Fibroblast of gingiva (primary cell): ENCODE measurements around the gene PILRB.
"Not testable (repeated sequence)": the region's sequence is repeated elsewhere in the genome, so short reads cannot be mapped to it uniquely, and the experiment has no call there.

Experiments
- DNase-seq: peaks from one replicate; pipeline ENCODE4 v3.0.0-alpha.2; 2011; ENCODE audit warnings: low read depth

Gene PILRB

GRCh38 chr7:100356416-100357068 is 1.4 kb upstream of the PILRB start:
- no peak for DNase-seq

DNA sequence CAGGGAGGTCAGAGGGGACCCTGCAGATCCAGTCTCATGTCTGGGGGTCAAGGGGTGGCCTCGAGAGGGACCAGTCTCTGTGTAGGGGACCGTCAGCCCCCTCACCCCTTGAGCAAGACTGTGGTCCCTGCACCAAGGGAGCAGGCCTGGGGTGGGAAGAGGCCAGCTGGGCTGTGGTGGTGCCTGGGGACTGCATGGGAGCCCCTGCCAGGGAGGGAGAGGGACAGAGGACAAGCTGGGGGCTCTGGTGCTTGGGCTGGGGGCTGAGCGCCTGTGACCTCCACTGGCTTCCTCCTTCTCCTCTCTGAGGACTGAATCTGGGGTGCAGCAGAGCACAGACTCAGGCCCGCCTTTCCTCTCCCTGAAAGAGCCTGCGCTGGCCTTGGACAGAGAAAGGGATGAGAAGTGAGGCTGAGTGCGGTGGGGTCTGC is 771 bp upstream of the PILRB start:
- DNase-seq: no peak

DNA sequence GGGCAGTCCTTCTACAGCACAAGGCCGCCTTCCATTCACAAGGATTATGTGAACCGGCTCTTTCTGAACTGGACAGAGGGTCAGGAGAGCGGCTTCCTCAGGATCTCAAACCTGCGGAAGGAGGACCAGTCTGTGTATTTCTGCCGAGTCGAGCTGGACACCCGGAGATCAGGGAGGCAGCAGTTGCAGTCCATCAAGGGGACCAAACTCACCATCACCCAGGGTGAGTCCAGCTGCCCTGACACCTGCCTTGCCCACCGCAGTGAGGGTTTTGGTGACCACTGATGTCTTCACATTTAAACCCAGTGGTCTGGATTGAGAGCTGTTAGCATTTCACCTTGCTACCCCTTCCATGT is 918 bp downstream of the PILRB start:
- DNase-seq: no peak

GRCh38 chr7:100360135-100360854 is 2.4 kb downstream of the PILRB start:
- no peak for DNase-seq

- DNase-seq: no peak
Measured at GRCh38 chr7:100363098-100363497, 5.2 kb downstream of the PILRB start.

GRCh38 chr7:100363797-100364196 is 5.9 kb downstream of the PILRB start:
- DNase-seq: not testable (repeated sequence)

DNA sequence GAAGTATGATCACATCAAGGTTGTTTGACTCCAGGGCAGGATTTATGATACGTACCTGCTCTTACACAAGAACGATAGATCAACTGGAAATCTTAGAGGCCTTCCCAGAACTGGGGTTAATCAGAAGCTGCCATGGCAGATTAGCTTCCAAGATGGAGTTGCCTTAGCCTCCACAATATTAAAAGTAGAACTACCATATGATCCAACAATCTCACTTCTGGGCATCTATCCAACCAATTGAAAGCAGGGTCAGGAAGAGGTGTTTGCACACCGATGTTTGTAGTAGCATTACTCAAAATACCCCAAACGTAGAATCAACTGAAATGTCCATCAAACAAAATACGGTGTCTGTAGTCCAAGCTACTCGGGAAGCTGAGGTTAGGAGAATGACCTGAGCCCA is 6.6 kb downstream of the PILRB start:
- no peak for DNase-seq

DNA sequence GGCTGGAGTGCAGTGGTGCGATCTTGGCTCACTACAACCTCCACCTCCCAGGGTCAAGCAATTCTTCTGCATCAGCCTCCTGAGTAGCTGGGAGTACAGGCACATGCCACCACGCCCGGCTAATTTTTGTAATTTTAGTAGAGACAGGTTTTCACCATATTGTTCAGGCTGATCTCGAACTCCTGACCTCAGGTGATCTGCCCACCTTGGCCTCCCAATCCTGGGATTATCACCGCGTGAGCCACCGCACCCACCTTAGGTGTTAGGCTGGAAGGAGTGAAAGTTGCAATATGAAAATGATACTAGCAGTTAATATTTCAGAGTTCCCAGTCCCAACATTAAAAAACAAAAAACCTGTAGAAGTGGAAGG is 8.1 kb downstream of the PILRB start:
- DNase-seq: not testable (repeated sequence)

DNA sequence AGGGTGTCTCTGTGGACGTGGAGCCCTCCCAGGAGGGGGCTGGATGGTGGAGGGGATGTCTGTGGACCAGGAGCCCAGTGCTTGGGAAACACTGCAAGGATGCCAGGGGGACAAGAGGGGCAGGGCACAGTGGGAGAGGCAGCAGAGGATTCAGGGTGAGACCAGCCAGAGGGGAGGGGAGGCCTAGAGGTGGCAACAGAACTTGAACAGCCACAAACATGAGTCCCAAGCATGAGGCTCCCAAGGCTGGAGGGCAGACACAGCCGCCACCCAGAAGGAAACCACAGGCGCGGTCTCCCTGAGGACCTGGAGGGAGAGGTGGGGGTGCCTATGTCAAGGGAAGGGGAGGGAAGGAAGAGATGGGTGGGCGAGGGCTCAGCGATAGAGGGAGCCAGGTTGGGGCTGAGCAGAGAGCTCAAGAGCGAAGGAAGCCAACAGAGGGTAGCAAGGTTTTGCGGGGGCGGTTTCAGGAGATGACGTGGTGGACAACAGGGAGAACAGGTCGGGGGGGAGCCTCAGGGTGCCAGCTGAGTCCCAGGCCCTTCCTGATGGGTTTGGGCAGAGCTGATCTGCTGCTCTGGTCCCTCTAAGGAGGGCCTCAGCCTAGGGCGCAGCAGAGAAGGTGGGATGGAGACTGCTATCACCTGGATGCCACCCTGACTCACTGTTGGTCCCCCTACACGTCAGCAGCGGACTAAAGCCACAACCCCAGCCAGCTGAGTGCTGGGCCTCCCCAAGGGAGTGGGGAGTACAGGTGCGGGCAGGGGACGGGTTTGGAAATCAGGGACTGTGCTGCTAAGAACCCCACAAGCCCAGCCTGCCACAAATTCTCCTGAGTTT is 8.7 kb downstream of the PILRB start:
- DNase-seq: no peak

- no peak for DNase-seq
Measured at GRCh38 chr7:100367251-100367620, 9.3 kb downstream of the PILRB start.

DNA sequence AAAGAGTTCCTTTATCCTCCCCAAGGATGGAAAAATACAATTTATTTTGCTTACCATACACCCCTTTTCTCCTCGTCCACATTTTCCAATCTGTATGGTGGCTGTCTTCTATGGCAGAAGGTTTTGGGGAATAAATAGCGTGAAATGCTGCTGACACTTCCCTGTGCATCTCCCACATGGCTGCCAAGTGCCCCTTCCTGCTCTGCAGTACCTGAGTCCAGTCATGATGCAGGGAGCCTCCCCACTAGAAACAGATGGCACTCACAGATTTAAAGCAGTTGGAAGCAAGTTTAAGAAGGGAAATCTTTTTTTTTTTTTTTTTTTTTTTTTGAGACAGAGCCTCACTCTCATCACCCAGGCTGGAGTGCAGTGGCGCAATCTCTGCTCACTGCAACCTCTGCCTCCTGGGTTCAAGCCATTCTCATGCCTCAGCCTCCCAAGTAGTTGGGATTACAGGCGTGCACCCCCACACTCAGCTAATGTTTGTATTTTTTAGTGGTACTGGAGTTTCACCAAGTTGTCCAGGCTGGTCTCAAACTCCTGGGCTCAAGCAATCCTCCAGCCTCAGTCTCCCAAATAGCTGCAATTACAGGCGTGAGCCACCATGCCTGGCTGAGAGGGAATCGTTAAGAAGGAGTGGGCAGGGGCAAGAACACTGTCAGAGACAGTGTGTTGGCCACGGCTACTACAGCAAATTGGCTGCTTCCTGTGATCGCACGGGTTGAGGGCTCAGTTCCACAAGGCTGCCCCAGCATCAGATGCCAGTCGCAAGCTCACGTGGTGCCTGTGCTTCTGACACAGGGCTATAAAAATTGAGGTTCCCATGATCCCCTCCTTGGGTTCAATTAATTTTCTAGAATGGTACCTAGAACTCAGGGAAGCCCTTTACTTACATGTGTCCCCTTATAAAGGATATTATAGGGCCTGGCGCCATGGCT is 10.0 kb downstream of the PILRB start:
- DNase-seq: no peak

- DNase-seq: no peak
Measured at GRCh38 chr7:100369105-100369504, 11.2 kb downstream of the PILRB start.

DNA sequence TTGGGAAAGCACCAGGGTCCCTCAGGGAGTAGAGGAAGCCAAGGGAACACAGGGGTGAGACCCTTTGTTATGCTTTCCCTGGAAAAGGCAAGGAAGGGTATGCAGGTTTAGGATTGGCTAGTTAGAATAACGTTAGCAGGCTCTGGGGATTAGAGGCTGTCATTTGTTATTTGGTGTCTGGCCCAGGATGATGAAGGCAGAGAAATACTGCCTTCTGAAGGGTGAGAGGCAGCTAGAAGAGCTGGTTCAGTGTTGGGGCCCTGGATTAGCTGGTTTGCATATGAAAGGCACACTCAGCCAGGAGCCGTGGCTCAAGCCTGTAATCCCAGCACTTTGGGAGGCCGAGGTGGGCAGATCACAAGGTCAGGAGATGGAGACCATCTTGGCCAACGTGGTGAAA is 12.4 kb downstream of the PILRB start:
- DNase-seq: no peak

DNA sequence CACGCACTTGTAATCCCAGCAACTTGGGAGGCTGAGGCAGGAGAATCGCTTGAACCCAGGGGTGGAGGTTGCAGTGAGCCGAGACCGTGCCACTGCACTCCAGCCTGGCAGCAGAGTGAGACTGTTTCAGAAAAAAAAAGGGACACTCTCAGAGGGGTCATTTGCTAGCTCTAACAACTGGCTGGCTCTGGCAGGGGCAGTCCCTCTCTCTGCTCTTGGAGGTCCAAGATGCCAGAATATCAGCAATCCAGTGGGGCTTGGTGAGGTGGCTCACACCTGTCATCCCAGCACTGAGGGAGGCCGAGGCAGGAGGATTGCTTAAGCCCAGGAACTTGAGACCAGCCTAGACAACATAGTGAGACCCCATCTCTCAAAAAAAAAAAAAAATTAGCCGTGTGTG is 12.8 kb downstream of the PILRB start:
- no peak for DNase-seq

GRCh38 chr7:100371561-100372171 is 13.7 kb downstream of the PILRB start:
- DNase-seq: no peak

- peak; percentile 49 for DNase-seq
Measured at GRCh38 chr7:100372256-100372655, 14.3 kb downstream of the PILRB start.

GRCh38 chr7:100372694-100373093 is 14.8 kb downstream of the PILRB start:
- no peak for DNase-seq

DNA sequence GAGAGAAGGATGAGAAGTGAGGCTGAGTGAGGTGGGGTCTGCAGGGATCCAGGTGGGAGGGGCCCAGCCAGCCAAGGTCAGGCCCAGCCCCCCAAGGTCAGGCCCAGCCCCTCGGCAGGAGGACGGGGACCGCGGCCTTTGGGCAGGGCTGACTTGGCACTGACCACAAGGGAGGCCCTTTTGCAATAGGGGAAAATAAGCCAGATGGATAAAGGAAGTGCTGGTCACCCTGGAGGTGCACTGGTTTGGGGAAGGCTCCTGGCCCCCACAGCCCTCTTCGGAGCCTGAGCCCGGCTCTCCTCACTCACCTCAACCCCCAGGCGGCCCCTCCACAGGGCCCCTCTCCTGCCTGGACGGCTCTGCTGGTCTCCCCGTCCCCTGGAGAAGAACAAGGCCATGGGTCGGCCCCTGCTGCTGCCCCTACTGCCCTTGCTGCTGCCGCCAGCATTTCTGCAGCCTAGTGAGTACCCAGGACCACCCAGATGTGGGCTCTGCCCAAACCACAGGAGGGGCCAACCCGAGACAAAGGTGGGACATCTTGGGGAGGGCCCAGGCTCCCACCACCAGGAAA is 15.4 kb downstream of the PILRB start, which contains the start of gene PILRA:
Gene PILRA (plus strand): TSS at position 227 of the 571 bp plus-strand sequence. CDS start 170 bp downstream, at position 397.
- peak; percentile 18 for DNase-seq

GRCh38 chr7:100373870-100374598 is 16.1 kb downstream of the PILRB start:
- DNase-seq: not testable (repeated sequence)

DNA sequence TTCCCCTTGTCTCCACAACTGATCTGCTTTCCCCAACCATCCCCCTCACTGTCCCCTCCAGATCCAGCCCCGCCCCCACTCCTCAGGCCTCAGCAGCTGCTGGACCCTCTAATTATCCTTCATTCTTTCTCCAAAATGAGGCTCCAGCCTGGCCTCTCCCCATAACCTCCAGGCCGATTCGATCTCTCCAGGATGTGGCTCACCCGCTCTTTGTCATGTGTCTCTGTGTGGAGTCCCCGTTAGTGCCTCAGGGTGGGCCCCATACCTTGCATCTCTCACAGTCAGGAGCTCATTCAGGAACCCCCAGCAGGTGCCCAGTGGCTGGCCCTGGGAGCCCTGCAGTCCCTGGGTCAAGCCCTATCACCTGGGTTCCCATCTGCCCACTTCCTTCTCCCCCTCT is 16.7 kb downstream of the PILRB start:
- DNase-seq: no peak
